ENCODE measurements around the gene POLE4.

The POLE4 gene, protein sequence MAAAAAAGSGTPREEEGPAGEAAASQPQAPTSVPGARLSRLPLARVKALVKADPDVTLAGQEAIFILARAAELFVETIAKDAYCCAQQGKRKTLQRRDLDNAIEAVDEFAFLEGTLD

DNA sequence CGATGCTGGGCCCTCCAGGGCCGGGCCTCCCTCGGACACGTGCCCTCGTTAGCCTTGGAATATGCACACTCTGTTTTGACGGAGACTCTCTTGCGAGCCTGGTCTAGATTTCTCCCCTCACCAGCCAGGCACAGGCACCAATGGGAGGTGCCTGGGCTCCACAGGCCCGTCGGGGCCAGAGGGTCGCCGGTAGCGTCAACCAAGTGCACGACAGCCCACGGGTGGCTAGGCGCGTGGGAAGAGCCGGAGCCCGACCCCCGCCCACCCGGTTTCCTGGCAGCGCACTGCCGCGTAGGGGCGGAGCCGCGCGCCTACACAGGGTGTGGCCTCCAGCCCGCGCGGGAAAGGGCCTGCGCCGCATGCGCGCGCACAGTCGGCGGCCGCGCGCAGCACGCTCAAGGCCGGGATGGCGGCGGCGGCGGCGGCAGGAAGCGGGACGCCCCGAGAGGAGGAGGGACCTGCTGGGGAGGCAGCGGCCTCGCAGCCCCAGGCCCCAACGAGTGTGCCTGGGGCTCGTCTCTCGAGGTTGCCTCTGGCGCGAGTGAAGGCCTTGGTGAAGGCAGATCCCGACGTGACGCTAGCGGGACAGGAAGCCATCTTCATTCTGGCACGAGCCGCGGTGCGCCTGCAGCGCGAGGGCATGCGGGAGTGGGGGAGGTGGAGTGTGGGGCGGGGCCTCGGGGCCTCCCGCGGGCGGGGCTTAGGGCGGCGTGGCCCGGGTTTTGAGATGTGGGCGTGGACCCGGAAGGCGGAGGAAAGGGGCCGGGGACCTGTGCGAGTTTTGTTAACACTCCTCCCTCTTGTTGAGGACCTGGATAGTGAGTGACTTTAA, at the start of gene POLE4:
Gene POLE4, plus strand, starts transcription at position 370 of the 832 bp plus-strand sequence. Its CDS starts 37 bp downstream, at position 407.
- DNase-seq = peak; percentile 93 to 95

DNA sequence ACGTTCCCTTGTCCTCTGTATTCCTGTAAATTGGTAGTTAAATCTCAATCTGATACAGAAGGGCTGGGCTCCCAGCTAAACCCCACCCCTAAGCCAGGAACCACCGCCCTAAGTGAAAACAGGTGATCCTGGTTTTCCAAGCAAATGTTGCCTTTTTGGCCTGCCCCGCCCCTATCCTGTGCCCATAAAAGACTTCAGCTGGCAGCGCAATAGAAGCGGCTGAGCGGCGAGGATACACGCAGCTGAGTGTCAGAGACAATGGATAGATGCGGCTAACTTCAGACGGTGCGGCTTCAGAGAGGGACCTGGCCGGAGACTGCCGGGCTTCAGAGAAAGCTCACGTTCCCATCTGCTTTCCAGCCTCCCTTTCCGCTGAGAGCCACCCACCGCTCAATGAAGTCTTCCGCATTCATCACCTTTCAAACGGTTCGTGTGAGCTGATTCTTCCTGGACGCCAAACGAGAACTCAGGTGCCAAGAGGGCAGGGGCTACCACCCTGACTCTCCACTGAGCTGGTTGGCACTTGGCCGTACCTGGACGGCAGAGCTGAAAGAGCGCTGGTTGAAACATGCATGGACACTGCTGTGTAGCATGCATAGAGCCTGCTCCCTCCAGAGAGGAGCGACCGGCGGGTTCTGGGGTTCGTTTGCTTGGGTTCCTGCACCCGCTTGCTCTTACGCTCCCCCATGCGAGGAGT, 49.5 kb upstream of the POLE4 start:
- DNase-seq = no peak

DNA sequence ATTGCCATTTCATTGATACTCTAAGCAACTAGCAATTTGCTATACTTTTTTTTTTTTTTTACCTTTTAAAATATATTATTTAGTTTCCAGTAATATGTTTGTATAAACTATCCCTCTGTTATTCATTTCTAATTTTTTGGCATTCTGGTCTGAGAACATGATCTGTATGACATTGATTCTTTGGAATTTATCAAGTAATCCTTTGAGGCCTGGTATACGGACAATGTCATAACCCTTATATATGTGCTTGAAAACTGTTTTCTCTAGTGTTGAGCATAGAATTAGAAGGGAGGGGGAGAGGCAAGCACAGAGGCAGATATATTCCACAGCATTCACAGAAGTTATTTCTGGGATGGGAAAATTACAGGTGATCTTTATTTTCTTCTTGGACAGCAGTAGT, 48.2 kb upstream of the POLE4 start:
- DNase-seq = no peak

DNA sequence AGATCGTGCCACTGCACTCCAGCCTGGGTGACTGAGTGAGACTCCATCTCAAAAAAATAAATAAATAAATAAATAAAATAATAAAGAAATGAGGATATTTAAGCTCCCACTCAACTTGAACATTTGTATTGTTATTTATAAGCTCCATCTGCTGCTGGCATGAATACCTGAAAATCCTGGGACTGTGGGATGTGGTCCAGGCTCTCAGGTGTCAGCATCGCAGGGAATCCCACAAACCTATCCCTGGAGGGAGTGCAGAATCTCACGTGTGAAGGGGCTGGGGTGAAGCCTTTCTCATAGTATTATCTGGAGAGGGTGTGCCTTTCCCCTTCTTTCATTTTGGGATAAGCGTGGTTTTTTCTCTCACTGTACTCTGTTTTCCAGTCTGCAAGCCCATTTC, 47.4 kb upstream of the POLE4 start:
- DNase-seq = no peak

DNA sequence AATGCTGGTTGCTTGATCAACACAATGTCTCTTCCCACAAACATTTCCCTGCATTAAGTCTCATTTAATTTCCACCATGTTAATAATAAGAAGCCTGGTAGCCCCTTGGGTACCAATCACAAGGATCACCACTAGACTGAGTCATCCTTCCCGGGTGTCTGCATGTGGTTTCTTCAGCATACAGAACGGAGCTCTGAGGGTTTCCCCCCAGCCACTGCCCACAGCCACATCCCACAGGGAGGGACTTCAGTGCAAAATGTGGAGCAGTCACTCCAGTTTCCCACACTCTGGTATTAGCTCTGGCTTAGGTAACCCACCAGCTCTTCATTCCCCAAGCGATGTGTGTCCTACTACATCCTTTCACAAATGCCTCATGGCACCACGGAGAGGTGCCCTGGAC, 42.7 kb upstream of the POLE4 start:
- DNase-seq = peak in 1 of 2 donors; percentile 35

DNA sequence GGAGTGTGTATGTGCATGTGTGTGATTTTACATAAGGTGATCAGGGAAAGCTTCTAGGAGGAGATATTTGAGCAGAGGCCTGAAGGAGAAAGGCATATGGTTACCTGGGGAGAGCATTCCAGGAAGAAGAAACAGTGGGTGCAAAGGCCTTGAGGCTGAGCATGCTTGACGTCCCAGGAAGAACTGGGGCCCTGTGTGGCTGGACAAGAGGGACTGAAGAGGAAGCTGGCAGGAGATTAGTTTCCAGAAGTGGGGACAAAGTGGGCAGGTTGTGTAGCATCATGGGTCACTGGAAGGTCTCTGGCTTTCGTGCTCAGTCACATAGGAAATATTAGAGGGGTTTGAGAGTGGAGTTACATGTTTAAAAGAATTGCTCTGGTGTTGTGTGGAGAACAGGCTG, 42.0 kb upstream of the POLE4 start:
- DNase-seq = no peak

DNA sequence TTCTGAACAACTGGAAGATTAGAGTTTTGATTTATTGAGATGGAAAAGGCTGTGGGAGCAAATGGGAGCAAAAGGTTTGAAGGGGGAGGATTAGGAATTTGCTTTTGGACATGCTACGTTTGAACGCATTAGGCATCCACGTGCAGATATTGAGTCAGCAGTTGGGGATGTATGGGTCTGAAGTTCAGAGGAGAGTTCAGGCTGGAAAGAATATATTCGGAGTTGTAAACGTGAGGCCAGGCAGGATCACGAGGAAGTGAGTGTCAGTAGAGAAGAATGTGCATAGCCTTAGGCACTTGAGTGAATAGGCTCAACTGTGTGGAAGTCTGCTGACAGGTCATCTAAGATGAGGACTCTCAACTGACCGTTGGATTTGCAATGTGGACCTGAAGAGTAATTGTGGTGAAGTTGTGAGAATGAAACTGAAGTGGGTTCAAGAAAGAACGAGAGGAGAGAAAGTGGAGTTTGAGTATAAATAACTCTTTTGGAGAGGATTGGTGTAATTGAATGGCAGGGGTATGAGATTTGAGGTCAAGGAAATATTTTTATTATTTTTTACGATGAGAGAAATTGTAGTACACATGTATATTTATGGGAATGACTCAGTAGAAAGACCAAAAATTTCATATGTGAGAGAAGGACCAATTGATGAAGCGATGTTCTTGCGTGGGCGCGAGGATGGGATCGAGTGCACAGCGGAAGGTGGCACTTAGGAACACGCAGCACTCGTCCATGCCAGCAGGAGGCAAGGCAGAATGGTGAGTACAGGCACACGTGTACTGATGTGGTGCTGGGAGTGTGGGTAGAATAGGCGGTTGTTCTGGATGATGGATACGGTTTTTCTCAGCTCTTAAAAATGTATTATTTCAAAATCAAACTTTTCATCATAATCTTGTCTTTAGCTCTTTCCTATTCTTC, 40.5 kb upstream of the POLE4 start:
- no peak for DNase-seq

DNA sequence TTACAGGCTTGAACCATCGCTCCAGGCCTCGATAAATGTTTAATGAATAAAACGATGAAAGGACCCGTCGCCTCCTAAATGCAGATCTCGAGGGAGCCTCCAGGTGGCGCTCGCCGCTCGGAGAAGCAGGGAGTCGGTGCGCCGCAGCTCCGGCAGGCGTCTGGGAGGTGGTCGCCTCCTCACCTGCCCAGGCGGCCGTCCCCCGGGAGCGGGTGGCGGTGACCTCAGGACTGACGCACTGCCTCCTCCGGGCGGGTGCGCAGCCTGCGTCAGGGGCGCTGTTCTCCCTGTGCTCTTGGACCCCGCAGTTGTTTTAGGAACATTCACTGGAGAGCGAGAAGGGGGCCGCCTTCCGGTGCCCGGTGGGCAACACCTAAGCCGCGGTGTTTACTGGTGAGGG, 38.6 kb upstream of the POLE4 start:
- DNase-seq = peak; percentile 77 to 82

DNA sequence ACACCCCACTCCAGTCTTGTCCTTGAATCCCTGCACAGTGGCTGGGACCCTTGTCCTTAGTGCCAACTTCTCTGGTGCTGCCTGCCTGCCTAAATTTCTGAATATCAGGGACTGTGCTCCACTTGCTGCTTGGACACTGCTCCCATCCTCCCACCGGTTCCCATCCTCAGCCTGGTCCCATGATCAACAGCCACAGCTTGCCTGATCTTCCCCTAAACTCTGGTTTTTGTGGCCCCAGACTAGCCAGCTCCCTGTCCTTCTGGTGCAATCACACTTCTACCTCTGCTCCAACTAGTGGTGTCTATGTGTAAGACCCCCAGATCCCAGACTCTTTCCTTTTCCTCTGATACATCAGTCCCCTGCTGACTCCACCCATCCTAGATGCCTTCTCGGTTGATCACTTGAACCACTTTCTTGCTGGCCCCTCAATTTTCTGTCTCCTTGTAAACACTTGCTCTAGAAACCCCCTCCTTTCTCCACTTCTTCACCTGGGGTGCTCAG, 37.2 kb upstream of the POLE4 start:
- DNase-seq = no peak

DNA sequence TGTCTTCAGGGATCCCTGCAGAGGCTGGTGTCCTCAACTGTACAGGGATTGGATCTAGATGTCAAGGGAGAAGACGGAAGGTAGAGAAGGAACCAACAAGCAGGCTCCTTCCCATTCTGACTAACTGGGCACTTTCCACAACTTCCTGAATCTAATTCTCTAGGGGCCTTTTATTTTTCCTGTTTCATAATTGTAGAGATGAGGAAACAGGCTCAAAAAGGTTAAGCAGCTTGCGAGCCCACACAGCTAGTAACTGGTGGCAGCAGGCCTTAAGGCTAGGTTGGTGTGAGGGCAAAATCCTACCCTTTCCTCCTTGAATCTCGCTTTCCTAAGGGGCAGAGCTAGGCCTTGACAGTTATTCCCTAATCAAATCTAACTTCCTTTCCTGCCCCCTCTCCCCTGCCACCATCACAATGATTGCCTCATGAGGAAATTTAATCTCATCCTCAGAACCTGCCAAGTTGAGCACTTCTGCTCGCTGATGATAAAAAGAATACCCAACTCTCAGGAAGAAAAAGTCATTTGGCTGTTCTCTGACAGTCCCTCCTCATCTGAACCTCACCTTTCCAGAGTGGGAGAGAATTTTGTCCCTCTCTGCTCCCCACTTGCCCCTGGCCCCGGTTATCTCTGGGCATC, 35.7 kb upstream of the POLE4 start:
- DNase-seq = no peak

DNA sequence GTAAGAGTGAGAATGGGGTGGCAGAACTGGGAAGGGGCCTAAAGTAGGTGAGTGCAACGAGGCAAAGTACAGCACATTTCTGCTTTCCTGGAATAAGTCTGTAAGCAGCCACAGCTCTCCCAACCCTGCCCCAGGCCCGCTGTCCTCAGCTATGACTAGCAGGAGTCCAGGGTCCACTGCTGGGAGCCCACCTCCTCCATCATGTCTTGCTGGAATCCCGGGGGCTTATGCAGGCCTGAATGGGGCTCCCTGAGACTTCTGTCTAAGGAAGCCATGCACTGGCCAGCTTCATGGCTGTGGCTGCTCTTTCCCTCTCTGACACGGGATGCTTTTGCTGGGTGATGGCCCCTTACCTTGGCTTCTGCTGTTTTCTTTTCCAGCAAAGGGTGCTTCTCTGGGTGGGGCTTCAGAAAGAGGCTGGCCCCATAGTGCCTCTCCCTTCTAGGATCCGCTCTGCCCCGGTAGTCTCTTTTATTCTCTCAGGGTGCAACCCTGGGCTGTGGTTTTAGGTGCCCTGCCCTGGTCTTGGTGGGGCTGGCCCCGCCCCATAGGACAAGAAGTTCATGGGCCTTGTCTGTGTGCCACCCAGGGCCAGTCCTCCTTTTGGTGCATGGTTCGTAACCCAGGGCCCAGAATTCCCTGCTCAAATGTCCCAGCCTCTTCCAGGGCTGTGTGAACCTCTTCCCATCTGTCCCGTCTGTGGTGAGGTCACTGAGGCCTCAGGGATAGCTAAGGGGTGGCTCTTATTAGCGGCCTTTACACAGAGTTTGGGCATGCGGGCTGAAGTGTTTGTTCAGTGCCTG, 33.8 kb upstream of the POLE4 start:
- no peak for DNase-seq

DNA sequence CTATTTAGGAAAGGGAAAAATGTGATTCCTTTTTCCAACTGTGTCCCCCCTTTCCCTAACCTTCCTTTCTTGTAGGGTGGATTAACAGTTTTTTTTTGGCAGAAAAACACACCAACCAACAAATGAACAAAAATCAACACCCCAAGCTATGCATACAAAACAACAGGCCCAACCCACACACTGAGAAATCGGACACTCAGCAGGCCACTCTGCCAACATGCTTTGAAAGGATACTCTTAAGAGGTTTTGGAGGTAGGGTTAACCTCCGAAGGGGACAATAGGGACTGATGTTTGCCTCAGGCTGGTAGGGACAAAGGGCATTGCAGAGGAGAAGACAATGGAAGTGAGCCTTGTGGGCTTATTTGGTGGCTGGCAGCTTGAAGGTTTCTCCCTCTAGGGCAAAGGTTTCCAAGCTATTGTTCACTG, 33.1 kb upstream of the POLE4 start:
- no peak for DNase-seq

DNA sequence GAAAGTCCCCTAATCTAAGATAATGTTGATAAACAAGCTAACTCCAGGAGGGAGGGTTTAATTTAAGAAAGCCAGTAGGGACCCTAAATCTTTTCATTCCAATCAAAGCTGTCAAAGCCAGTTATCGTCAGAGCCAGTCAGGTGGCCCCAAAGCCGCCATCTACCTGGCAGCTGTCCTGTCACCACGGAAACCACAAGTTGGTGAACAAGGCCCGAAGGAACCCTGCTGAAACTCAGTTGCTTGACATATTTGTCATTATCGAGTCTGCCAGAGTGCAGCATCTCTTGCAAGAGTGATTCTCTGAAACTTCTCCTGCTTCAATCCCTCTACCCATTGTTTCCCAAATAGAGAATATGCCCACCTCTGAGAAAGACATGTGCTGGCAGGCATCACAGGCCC, 30.8 kb upstream of the POLE4 start:
- DNase-seq = no peak

DNA sequence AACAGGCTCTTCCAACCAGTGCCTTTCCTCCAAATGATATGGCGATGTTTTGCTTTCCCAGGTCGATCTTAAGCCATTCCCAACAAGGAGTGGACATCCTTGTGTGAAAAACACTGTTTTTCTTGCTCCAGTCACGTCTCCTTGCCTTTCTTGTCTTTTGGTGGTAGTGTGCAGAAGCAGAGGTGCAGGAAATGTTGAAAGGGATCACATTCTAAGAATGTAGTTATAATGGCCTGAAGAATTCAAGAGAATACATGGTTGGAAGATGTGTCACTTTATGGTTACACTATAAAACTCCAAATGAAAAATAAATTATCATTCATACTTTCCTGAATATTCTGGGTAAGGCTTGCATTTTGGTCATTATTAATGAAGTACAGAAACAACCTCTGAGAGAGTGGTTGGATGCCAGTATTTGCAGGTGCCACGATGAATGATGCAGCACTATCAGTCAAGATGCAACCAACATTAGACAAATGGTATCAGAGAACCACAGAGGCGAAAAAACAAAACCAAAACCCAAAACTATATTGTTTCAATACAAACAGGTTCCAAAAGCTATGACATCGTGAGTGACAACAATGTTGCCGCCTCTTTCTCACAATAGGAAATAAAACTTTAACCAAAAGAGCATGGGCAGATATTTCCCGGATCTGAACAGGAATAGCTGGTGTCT, 27.5 kb upstream of the POLE4 start:
- no peak for DNase-seq

DNA sequence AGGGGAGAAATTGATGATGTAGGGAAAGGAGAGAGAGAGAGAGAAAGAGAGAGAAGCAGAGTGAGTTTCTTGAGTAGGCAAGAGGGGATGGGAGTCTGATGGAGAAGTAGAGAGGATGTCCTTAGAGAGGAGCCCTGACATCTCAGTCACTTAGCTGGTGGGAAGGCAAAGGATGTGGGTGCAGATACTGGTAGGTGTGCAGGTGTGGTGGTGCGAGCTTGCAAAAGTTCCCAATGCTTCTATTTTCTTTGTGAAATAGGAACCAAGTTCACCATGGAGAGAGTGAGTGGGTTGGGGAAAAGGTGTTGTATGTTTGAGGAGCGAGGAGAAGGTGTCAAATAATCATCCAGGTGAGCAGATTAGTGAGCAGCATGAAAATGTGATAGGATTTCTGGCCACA, 26.5 kb upstream of the POLE4 start:
- DNase-seq = no peak

DNA sequence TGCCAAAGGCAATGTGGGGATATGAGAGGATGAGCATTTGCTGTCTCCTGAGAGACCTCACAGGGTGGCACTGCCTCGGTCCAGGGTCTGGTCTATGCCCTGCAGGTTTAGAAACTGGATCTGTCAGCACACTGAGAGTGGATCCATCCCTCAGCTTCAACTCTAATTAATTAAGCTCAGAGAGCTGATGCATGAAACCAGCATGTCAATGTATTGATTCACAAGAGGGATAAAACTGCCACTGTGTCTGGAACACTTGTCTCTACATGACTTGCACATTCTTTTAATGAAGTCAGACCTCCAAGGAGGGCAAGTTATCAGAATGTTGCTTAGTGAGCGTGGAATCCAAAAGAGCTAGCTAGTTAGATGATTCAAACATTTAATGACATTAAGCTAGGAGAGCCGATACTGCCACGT, 22.5 kb upstream of the POLE4 start:
- DNase-seq = no peak

DNA sequence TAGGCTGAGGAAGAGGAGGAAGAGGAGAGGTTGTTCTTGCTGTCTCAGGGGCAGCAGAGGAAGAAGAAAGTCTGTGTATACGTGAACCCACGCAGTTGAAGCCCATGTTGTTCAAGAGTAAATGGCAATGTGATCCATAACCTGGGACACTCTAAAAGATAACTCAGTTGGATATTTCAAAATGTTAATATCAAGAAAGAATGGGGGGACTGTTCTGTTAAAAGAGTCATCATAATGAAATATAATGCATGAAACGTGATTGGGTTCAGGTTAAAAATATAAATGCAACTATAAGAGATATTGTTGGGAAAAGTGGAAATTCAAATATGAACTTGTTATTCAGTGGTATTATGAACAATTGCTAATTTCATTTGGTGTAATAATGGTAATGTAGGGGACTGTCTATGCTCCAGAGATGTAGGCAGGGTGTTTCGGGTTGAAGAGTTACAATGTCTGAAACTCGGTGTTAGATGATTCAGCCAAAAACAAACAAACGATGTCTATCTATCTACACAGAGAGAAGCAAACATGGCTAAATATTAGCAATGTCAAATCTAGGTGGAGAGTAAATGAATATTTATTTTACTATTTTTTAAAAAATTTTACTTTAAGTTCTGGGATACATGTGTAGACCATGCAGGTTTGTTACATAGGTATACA, 21.1 kb upstream of the POLE4 start:
- no peak for DNase-seq

DNA sequence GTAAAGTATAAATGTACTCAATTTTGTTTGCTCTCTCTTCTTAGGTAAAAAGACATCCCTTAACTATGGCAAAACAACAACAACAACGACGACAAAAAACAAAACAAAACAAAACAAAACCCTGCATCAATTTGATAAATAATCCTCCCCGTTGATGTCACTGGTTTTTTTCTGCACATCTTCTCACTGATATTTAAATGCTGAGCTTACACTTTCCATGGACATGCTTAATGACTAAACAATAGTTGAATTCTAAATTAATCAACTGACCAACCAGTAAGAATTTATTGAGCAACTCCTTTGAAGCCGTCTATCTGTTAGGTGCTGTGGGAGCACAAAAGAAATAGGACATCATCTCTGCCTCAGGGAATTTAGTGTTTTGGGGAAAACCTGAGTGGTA, 20.2 kb upstream of the POLE4 start:
- DNase-seq = no peak

DNA sequence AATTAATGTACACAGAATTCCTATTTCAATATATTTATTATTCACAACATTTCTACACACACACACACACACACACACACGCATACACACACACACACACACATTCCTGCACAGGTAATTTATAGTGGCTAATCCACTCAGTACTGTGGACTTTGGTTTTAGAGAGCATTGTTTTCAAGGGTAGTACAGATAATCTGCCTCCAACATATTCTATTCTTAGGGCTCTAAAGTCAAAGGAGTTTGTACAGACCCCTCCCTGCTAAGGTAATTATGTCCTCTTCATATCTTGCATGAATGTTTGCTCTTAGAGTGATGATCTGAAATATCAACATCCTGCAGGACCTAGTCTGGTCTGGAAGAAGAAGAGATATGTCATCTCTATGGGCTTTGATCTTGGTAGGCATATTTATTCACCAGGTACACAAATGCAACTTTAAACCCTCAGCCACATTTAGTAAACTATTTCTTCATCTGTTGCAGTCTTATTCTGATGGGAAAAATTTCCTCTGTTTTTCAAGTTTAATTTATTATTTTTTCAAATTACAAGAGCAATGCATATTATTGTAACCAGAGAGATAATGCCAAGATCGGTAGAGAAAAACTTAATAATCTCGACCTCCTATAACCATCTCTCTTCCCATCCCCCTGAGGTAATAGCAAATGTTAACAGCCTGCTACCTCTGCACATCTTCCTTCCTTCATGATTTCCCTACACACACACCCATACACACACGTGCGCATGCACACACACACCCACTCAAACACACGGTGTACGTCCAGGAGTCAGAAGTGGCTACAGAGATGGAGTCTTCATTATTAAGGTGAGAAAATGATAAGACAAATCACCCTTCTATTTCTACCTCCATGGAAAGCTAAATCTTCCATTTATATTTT, 18.3 kb upstream of the POLE4 start:
- no peak for DNase-seq
